Spleen (tissue), 3 donors: Measurements from ENCODE around the gene DGKA.

Experiments used
- POLR2A ChIP-seq, 3 donors: fragments of 450-650 bp; IDR thresholded peaks; one replicate each; pipeline ENCODE4 v1.5.1; 2017; ENCODE audit warnings: antibody characterized with exemption in 3 of 3, mild to moderate bottlenecking in 1 of 3
- POLR2AphosphoS5 ChIP-seq, 3 donors: sonication (generic); formaldehyde crosslinking; IDR thresholded peaks; one replicate each; pipeline ENCODE4 v1.5.1; 2017; ENCODE audit warnings: antibody characterized with exemption in 3 of 3

DNA sequence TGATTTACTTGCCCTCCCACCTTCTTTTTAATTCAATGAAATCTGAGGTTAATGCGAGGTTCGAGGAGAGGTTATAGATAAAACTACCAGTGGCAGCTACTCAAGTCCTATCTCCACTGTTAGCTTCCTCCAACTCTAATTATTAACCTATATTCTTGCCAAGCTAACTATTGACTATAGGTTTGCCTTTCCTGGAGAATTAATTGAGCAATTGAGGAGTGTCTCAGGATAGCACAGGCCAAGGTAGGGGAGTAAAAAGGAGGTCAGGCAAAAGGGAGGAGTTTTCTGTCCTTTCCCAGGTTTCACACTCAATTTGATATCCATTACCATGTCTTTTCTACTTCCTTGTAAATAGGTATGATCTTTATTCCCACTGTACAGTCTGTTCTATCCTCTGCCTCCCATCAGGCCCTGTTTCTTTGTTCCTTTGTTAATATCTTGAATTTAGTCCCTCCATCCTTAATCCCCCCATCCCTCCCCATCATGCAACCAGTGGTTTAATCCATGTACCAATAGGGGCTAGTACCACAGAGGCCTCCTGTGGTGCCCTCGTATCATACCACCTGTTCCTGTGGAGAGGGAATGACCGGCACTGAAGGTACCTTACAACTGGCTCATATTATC, 62.4 kb downstream of the DGKA start:
- no peak for TF ChIP-seq POLR2AphosphoS5 (IDR thresholded peaks at IDR 0.05)
- TF ChIP-seq POLR2A (IDR thresholded peaks at IDR 0.05), result no peak
